ENCODE measurements around the gene DAAM2. TPM values are rescaled to one million over a fixed set of nuclear protein-coding genes. Genes with fewer than 3 reads are reported as not detected.
A peak's percentile ranks its signal among the peaks of the same experiment; 100 is the strongest.

The DAAM2 gene
- total RNA-seq, 1 donor from 2014 or later, result 1.7 TPM

GRCh38 chr6:39929733-39930461 lies 137.7 kb downstream of the DAAM2 start:
- peak; percentile 40 for DNase-seq (ENCODE audit: low read depth)

GRCh38 chr6:39930540-39930939 lies 138.4 kb downstream of the DAAM2 start:
- no peak for DNase-seq (ENCODE audit: low read depth)

- DNase-seq (ENCODE audit: low read depth), result no peak
Observed at GRCh38 chr6:39931607-39932006, 139.4 kb downstream of the DAAM2 start.

GRCh38 chr6:39932386-39932910 lies 140.3 kb downstream of the DAAM2 start:
- no peak for DNase-seq (ENCODE audit: low read depth)

- no peak for DNase-seq (ENCODE audit: low read depth)
Observed at GRCh38 chr6:39933669-39934130, 141.5 kb downstream of the DAAM2 start.

- DNase-seq (ENCODE audit: low read depth), result peak; percentile 42
Observed at GRCh38 chr6:39934131-39934757, 142.1 kb downstream of the DAAM2 start, which contains the start of gene MOCS1. Gene MOCS1 (minus strand): TSS chr6:39934462. CDS start chr6:39934417, 45 bp downstream.

GRCh38 chr6:39935241-39935640 lies 143.1 kb downstream of the DAAM2 start:
- DNase-seq (ENCODE audit: low read depth), result no peak

GRCh38 chr6:39936857-39937256 lies 144.7 kb downstream of the DAAM2 start:
- DNase-seq (ENCODE audit: low read depth), result no peak

- no peak for DNase-seq (ENCODE audit: low read depth)
Observed at GRCh38 chr6:39937686-39938333, 145.6 kb downstream of the DAAM2 start.

GRCh38 chr6:39938773-39939654 lies 146.8 kb downstream of the DAAM2 start:
- no peak for DNase-seq (ENCODE audit: low read depth)

GRCh38 chr6:39941138-39941537 lies 149.0 kb downstream of the DAAM2 start:
- no peak for DNase-seq (ENCODE audit: low read depth)

GRCh38 chr6:39941820-39942219 lies 149.6 kb downstream of the DAAM2 start:
- no peak for DNase-seq (ENCODE audit: low read depth)

- no peak for DNase-seq (ENCODE audit: low read depth)
Observed at GRCh38 chr6:39942903-39943580, 150.9 kb downstream of the DAAM2 start.

GRCh38 chr6:39945626-39946025 lies 153.4 kb downstream of the DAAM2 start:
- DNase-seq (ENCODE audit: low read depth), result no peak

GRCh38 chr6:39947611-39948068 lies 155.5 kb downstream of the DAAM2 start:
- DNase-seq (ENCODE audit: low read depth), result no peak

GRCh38 chr6:39948199-39948791 lies 156.1 kb downstream of the DAAM2 start:
- no peak for DNase-seq (ENCODE audit: low read depth)

- no peak for DNase-seq (ENCODE audit: low read depth)
Observed at GRCh38 chr6:39950125-39950720, 158.0 kb downstream of the DAAM2 start.

- no peak for DNase-seq (ENCODE audit: low read depth)
Observed at GRCh38 chr6:39951191-39951590, 159.0 kb downstream of the DAAM2 start.

- no peak for DNase-seq (ENCODE audit: low read depth)
Observed at GRCh38 chr6:39951716-39952115, 159.5 kb downstream of the DAAM2 start.

GRCh38 chr6:39952167-39952566 lies 160.0 kb downstream of the DAAM2 start:
- no peak for DNase-seq (ENCODE audit: low read depth)
